Stimulated activated CD4-positive, alpha-beta T cell treated with anti-CD3 and anti-CD28 coated beads, TNF-alpha, amount 100 ng/mL, for 48 hours (primary cell): Measurements from ENCODE around the gene EDIL3.

Experiments used
- DNase-seq, 3 donors: peaks; one replicate each; pipeline ENCODE4 v3.0.0-alpha.2; 2020; ENCODE audit warnings: low read depth in 3 of 3

The EDIL3 gene

GRCh38 chr5:83913593-83913992 lies 471.1 kb downstream of the EDIL3 start:
- no peak for DNase-seq

GRCh38 chr5:83911367-83911919 lies 473.2 kb downstream of the EDIL3 start:
- no peak for DNase-seq

DNA sequence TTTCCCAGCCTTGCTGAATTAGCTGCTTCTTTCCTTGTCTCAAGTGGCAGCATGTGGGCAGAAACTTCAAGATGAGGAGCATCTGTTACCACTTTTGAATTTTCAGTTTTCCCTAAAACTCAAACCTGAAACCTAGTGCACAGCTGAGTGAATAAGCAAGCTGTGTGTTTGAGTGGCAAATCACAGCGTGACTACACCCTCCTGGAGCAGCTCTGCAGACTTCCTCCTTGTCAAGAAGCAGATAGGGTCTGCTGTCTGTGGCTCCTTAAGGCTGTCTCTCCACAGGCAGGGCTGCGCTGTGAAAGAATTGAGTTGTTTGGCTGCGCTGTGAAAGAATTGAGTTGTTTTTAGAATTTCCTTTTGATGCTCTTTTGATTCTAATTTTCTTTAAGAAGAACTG lies 484.4 kb downstream of the EDIL3 start:
- DNase-seq = no peak

DNA sequence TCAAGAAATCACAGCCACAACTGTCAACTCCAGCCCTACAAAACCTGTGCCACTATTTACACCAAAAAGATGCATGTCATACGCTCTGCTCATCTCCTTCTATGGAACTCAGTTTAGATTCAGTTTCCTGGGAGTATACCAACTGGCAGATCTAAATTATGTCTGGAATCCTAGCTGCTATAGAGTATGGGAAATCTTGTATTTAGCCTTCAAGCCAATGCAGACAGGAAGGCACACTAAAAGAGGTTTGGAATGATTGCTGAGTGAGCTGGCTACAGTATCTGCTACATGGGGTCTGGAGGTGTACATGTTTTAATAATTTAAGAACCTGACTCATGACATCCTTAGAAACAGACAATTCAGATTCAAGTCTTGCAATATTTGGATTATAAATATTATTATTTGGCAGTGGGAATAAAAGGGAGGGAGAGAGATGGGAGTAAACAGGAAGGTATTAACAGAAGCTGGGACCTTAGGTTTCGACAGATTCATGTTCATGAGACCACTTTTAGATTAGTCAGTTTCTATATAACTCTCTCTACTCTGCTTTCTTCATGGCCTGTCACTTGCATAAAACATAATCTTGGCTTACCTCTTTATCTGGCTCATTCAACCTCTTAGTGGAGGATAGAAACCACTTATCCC lies 485.2 kb downstream of the EDIL3 start:
- no peak for DNase-seq

GRCh38 chr5:83895860-83896259 lies 488.8 kb downstream of the EDIL3 start:
- DNase-seq = no peak

DNA sequence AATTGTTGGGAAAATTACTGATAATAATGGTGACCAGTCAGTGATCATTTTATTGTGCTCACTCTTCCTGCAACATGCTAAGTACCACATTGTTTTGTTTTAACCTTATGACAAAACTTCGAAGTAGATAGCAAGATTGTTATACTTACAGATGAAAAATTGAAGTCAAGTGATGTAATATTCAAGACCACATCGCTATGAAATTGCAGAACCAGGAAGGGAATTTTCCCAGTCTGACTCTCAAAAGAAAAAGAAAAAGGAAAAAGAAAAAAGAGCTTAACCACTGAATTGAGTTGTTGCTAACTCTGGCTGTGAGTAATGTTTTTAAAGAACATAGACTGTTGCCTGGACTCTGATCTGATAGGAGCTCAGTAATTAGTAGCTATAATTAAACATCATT lies 493.4 kb downstream of the EDIL3 start:
- no peak for DNase-seq
